Stromal cell of bone marrow (primary cell): ENCODE data around the gene GJE1.
A peak's percentile ranks its signal among the peaks of the same experiment; 100 is the strongest.
"Not testable (repeated sequence)": the region's sequence is repeated elsewhere in the genome, so short reads cannot be mapped to it uniquely, and the experiment has no call there.

Source experiments
- DNase-seq: peaks from one replicate; pipeline ENCODE4 v3.0.0-alpha.2; 2012; ENCODE audit warnings: low read depth

GJE1 gene

GRCh38 chr6:142132625-142133024 lies at the start of gene GJE1:
Gene GJE1 (plus strand): TSS chr6:142132925. CDS start chr6:142133159, 234 bp downstream.
- DNase-seq, result no peak

- no peak for DNase-seq
Observed at GRCh38 chr6:142087950-142088857, 44.5 kb upstream of the GJE1 start.

- no peak for DNase-seq
Observed at GRCh38 chr6:142088858-142089216, 43.9 kb upstream of the GJE1 start.

GRCh38 chr6:142104820-142105219 lies 27.9 kb upstream of the GJE1 start:
- not testable (repeated sequence) for DNase-seq

GRCh38 chr6:142110820-142111219 lies 21.9 kb upstream of the GJE1 start:
- not testable (repeated sequence) for DNase-seq

GRCh38 chr6:142112451-142113061 lies 20.2 kb upstream of the GJE1 start:
- peak; percentile 46 for DNase-seq

- DNase-seq, result no peak
Observed at GRCh38 chr6:142117366-142117765, 15.4 kb upstream of the GJE1 start.

- no peak for DNase-seq
Observed at GRCh38 chr6:142118328-142118727, 14.4 kb upstream of the GJE1 start.

- no peak for DNase-seq
Observed at GRCh38 chr6:142118925-142119324, 13.8 kb upstream of the GJE1 start.

- no peak for DNase-seq
Observed at GRCh38 chr6:142121342-142121741, 11.4 kb upstream of the GJE1 start.

GRCh38 chr6:142130814-142131213 lies 1.9 kb upstream of the GJE1 start:
- DNase-seq, result no peak

- no peak for DNase-seq
Observed at GRCh38 chr6:142138876-142139275, 6.2 kb downstream of the GJE1 start.

- not testable (repeated sequence) for DNase-seq
Observed at GRCh38 chr6:142141531-142141930, 8.8 kb downstream of the GJE1 start.

GRCh38 chr6:142146828-142147662 lies 14.3 kb downstream of the GJE1 start, which contains the start of the genes NMBR and VTA1:
Gene NMBR (minus strand): TSS chr6:142147122. CDS start chr6:142088658, 58,464 bp downstream.
Gene VTA1 (plus strand): TSS chr6:142147263. CDS start chr6:142147288, 25 bp downstream.
- peak; percentile 99 for DNase-seq

- DNase-seq, result peak; percentile 60
Observed at GRCh38 chr6:142152746-142153145, 20.0 kb downstream of the GJE1 start.

GRCh38 chr6:142153196-142153595 lies 20.5 kb downstream of the GJE1 start:
- DNase-seq, result no peak

- no peak for DNase-seq
Observed at GRCh38 chr6:142154336-142154735, 21.6 kb downstream of the GJE1 start.

- no peak for DNase-seq
Observed at GRCh38 chr6:142155091-142155490, 22.4 kb downstream of the GJE1 start.

GRCh38 chr6:142155895-142156757 lies 23.4 kb downstream of the GJE1 start:
- no peak for DNase-seq

- not testable (repeated sequence) for DNase-seq
Observed at GRCh38 chr6:142156758-142157068, 24.0 kb downstream of the GJE1 start.

- DNase-seq, result no peak
Observed at GRCh38 chr6:142162780-142163179, 30.1 kb downstream of the GJE1 start.
